ENCODE data around the gene CCIN.
A peak's percentile ranks its signal among the peaks of the same experiment; 100 is the strongest.

The CCIN gene

DNA sequence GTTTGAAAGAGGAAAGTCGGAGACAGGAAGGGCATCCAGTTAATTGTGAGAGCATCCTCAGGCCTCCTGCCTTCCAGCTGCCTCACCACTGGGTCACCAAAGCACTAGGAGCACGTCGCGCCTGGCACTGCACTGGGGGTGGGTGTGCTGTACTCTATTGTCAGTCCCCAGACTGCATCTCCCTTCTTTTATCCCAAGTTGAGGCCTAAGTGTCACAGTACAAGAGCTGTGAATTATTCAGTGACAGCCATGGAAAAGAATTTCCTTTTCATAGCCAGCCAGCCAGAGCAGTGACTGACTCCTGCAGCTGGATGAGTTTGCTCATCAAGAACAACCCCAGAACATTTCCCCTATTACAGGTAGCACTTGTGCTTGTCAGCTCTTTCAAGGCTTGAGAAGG, 37.8 kb downstream of the CCIN start:
- Histone ChIP-seq H3K4me3 (ENCODE audit: low read depth, low read length) (no peak overlapping the region), H3K9me3 (ENCODE audit: severe bottlenecking) (no peaks in the 10 kb centered on the region), H3K27ac (peak overlapping the region; percentile 66), H3K27me3 (ENCODE audit: insufficient read depth, low read depth, severe bottlenecking) (no peaks in the 10 kb centered on the region), H3K36me3 (peaks cover 94% of the 10 kb centered on the region)
- no peak for DNase-seq
- TF ChIP-seq, protein P1, sequence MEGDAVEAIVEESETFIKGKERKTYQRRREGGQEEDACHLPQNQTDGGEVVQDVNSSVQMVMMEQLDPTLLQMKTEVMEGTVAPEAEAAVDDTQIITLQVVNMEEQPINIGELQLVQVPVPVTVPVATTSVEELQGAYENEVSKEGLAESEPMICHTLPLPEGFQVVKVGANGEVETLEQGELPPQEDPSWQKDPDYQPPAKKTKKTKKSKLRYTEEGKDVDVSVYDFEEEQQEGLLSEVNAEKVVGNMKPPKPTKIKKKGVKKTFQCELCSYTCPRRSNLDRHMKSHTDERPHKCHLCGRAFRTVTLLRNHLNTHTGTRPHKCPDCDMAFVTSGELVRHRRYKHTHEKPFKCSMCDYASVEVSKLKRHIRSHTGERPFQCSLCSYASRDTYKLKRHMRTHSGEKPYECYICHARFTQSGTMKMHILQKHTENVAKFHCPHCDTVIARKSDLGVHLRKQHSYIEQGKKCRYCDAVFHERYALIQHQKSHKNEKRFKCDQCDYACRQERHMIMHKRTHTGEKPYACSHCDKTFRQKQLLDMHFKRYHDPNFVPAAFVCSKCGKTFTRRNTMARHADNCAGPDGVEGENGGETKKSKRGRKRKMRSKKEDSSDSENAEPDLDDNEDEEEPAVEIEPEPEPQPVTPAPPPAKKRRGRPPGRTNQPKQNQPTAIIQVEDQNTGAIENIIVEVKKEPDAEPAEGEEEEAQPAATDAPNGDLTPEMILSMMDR (IDR thresholded peaks at IDR 0.05; ENCODE audit: low read depth, low read length), result no peak

DNA sequence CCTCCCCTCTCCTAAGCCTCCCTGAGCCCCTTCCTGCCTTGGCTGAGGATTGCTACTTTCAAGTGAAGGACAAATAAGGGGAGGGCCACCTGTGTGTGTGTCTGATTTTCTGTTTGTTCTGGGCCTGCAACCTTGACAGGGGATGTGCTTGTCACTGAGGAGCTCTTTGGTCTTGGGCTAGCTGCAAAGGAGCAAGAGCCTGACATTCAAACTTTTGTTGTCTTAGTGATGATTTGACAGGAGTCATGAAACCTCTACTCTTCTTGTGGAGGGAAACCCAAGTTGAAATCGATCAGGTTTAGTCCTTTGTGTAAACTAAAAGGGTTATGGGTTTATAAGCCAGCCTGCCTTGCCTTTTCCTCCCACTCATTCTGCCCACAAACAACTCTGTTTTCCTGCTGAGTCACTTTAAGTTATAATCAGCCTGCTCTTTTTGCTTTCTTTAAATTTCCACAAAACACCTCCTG, 38.4 kb downstream of the CCIN start:
- Histone ChIP-seq H3K4me3 (ENCODE audit: low read depth, low read length) (no peak overlapping the region), H3K9me3 (ENCODE audit: severe bottlenecking) (no peaks in the 10 kb centered on the region), H3K36me3 (peaks cover 94% of the 10 kb centered on the region), H3K27ac (peak overlapping the region; percentile 66), H3K27me3 (ENCODE audit: insufficient read depth, low read depth, severe bottlenecking) (no peaks in the 10 kb centered on the region)
- TF ChIP-seq, protein P1 (IDR thresholded peaks at IDR 0.05; ENCODE audit: low read depth, low read length), result no peak
- DNase-seq, result peak; percentile 16

DNA sequence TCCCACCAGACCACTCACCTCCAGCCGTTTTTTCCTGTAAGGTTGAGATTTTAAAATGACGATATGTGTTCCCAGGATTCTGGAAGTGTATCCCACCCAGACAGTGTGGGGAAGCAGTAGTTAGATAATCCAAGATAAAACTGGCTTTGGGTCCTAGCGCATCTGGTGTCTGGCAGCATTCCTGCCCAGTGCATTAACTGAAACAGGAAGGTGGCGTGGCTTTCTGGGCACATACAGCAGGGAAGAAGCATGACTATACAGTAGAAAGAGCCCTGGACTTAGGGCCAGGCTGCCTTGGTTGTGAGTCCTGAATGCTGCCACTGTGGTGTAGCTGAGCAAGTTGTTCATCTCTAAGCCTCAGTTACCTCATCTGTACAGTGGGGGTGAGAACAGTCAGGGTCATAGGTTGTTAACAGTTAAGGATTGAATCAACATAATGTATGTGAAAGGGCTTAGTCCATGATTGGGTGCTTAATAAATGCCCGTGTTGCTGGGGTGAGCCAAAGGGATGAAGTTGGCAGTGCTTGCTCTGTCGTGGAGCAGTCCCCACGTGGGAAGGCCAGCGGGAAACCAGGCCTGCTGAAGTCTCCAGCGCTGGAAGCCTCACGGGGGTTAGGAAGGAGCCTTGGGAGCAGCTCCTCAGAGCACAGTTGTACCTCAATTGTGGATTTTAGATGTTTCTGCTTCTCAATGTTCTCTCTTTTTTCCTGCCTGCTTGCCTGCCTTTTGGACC, 39.5 kb downstream of the CCIN start:
- Histone ChIP-seq H3K27ac (peak overlapping the region; percentile 66), H3K9me3 (ENCODE audit: severe bottlenecking) (no peaks in the 10 kb centered on the region), H3K36me3 (peaks cover 94% of the 10 kb centered on the region), H3K27me3 (ENCODE audit: insufficient read depth, low read depth, severe bottlenecking) (no peaks in the 10 kb centered on the region), H3K4me3 (ENCODE audit: low read depth, low read length) (no peak overlapping the region)
- TF ChIP-seq, protein P1 (IDR thresholded peaks at IDR 0.05; ENCODE audit: low read depth, low read length), result no peak
- peak; percentile 15 for DNase-seq

DNA sequence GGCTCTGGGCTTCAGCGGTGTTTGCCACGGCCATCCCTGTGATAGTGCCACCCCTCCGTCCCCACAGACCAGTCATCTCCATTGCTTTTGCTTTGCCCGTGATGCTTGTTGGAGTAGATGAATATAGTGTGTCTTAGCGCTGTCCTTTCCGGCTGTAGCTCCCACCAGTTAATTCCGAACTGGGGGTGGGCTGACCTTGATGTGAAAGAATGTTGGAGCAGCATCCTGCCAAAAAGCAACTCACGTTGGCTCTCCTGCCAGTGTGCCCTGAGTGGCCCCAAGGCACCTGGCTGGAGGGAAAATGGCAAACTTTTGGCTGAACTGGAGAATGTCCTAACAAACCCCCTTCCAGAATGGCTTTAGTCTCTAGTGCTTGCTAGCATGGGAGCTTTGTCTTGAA, 41.5 kb downstream of the CCIN start:
- H3K4me3 ChIP-seq (ENCODE audit: low read depth, low read length), result no peak overlapping the region
- peaks cover 77% of the 10 kb centered on the region for H3K36me3 ChIP-seq
- H3K9me3 ChIP-seq (ENCODE audit: severe bottlenecking), result no peaks in the 10 kb centered on the region
- no peak for DNase-seq
- no peaks in the 10 kb centered on the region for H3K27me3 ChIP-seq (ENCODE audit: insufficient read depth, low read depth, severe bottlenecking)
- TF ChIP-seq, protein P1 (IDR thresholded peaks at IDR 0.05; ENCODE audit: low read depth, low read length), result no peak
- no peak overlapping the region for H3K27ac ChIP-seq

DNA sequence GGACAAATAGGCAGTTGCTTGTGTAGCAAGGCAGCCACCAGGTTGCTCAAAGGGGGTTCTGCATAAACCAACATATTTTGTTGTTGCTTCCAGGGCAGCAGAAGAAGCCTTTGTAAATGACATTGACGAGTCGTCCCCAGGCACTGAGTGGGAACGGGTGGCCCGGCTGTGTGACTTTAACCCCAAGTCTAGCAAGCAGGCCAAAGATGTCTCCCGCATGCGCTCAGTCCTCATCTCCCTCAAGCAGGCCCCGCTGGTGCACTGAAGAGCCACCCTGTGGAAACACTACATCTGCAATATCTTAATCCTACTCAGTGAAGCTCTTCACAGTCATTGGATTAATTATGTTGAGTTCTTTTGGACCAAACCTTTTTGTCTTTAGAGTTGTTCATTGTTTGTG, 42.3 kb downstream of the CCIN start:
- TF ChIP-seq, protein P1 (IDR thresholded peaks at IDR 0.05; ENCODE audit: low read depth, low read length), result no peak

DNA sequence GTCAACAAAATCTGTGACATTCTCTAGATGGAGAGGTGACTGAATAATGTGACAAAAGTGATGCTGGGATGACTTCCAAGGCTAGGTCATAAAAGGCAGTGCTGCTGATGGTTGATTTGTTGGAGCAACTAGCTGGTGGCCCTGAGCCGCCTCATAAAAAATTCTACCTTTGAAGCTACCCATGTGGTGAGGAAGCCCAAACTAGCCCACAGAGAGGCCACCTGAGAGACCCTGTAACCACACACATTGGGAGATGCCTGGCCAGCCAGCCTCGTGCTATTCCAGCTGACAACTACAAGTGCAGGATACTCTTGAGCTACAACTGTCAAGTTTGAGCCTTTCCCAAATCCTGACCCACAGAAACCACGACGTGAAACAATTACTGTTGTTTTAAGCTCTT, 44.2 kb downstream of the CCIN start:
- TF ChIP-seq, protein P1 (IDR thresholded peaks at IDR 0.05; ENCODE audit: low read depth, low read length), result no peak
- peaks cover 72% of the 10 kb centered on the region for H3K36me3 ChIP-seq
- DNase-seq, result no peak
- no peaks in the 10 kb centered on the region for H3K27me3 ChIP-seq (ENCODE audit: insufficient read depth, low read depth, severe bottlenecking)
- no peak overlapping the region for H3K27ac ChIP-seq
- no peak overlapping the region for H3K4me3 ChIP-seq (ENCODE audit: low read depth, low read length)
- no peaks in the 10 kb centered on the region for H3K9me3 ChIP-seq (ENCODE audit: severe bottlenecking)

More for the DNA sequence above, 42.3 kb downstream of the CCIN start:
- Histone ChIP-seq H3K9me3 (ENCODE audit: severe bottlenecking) (no peaks in the 10 kb centered on the region), H3K4me3 (ENCODE audit: low read depth, low read length) (no peak overlapping the region), H3K27me3 (ENCODE audit: insufficient read depth, low read depth, severe bottlenecking) (no peaks in the 10 kb centered on the region), H3K27ac (no peak overlapping the region; the same call in 1 of the 2 replicates), H3K36me3 (peaks cover 70% of the 10 kb centered on the region)
- peak; percentile 42 for DNase-seq

Data from WERI-Rb-1 (cell line).